ENCODE measurements around the gene IGF2BP3.

DNA sequence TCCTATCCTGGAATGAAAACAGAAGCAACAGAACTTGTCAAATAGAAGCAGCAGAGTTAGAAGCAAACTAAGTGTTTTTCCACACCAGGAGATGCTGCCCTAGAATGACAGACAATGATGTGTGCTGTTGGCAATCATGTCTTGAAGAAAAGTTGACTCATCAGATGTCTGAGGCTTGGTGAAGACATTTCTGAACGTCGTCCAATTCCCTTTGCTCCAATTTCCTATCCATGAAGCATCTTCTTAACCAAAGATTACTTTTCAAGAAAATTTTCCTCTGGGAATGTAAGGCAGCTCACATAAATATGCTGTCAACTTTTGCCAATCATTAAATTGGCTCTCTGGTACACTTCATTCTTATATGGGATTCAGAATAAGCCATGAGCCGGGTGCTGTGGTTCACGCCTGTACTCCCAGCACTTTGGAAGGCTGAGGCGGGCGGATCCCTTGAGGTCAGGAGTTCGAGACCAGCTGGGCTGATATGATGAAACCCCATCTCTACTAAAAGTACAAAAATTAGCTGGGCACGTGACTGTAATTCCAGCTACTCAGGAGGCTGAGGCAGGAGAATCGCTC lies 136.5 kb downstream of the IGF2BP3 start:
- TF ChIP-seq, protein P1, sequence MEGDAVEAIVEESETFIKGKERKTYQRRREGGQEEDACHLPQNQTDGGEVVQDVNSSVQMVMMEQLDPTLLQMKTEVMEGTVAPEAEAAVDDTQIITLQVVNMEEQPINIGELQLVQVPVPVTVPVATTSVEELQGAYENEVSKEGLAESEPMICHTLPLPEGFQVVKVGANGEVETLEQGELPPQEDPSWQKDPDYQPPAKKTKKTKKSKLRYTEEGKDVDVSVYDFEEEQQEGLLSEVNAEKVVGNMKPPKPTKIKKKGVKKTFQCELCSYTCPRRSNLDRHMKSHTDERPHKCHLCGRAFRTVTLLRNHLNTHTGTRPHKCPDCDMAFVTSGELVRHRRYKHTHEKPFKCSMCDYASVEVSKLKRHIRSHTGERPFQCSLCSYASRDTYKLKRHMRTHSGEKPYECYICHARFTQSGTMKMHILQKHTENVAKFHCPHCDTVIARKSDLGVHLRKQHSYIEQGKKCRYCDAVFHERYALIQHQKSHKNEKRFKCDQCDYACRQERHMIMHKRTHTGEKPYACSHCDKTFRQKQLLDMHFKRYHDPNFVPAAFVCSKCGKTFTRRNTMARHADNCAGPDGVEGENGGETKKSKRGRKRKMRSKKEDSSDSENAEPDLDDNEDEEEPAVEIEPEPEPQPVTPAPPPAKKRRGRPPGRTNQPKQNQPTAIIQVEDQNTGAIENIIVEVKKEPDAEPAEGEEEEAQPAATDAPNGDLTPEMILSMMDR (IDR thresholded peaks at IDR 0.05), result no peak
- no peak for TF ChIP-seq EZH2 (IDR thresholded peaks at IDR 0.05)

Data from neural progenitor cell (in vitro differentiated cells).